NCI-H1048 (cell line): Measurements from ENCODE around the gene TCEANC2.
"Not testable (repeated sequence)": the region's sequence is repeated elsewhere in the genome, so short reads cannot be mapped to it uniquely, and the experiment has no call there.

ENCODE experiments used
- DNase-seq: peaks from one replicate; lab custom pipeline; 2025; lab: John Stamatoyannopoulos, UW

TCEANC2 gene

DNA sequence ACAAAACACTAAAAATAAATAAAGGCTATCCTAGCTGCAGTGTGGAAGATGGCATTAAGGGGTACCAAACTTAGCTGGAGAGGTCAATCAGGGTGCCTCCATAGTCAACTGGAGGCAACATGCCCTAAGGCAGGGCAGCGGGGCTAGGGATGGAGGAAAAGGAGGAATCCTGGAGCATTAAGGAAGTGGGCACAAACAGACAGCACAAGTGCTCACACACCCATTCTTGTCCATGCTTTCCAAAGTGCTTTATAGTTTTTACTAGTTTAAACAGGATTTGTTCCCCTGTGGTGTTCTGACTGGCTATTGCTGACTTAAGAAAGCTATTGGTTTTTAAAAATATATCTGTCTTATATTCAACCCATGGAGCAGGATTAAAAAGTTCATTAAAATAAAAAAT lies 33.3 kb downstream of the TCEANC2 start:
- no peak for DNase-seq

DNA sequence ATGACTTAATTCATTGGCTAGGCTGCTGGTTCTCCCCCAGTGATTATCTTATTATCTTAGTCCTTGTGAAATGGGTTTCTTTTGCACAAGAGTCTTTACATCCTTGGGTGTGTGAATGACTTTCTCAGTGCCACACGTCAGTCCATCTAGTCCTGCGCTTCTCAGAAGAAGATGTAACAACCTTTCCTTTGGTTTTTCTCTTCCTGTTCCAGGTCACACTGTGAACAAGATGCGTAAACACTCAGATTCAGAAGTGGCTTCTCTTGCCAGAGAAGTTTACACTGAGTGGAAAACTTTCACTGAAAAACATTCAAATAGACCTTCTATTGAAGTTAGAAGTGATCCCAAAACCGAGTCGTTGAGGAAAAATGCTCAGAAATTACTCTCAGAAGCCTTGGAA lies 35.0 kb downstream of the TCEANC2 start:
- no peak for DNase-seq

DNA sequence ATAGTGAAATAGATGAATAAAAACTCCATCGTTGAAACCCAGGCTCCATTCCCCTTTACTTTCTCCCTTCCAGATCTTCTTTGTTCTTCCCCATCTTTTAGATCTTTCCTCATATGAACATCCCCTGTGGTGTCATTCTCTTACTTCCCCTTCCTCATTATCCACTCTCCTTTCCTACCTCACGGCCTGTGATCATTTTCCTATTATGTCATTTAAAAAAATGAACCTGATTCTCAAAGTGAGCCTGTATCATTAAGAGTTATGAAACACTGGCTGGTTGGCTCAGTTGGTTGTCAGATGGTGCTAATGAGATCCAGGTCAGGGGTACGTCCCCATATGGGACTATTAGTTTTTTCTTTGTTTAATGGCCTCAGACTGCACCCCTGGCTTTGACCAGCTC lies 38.3 kb downstream of the TCEANC2 start:
- no peak for DNase-seq

DNA sequence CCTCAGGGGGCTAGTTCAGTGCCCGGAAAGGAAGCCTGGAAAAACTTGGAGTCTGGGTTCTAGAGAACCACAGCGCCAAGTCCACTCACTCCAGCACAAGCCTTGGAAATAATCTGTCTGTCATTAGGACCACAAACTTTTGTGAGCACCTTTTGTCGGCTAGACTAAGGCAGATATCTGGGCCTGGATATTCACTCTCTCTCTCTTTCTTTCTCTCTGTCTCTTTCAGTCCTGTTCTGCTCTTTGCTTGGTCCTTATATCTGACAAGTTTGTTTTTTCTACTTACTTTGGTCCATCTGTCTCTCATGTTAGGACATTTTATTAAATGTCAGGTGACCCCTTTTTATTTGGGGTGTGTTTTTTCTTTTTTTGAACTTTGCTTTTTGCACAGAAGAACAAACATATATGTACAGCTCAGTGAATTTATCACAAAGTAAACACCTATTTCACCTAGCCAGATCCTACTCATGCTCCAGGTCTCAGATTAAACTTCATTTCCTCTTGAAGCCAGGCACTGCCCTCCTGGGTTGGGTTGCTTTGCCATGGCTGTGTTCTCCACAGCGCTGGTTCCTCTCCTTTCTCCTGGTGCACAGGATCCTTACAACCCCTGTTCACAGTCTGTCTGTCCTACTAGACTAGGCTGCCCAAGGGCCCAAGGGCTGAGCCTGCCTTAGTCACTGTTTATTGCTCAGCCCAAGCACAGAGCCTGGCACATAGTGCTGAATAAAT lies 40.8 kb downstream of the TCEANC2 start:
- DNase-seq, result no peak

DNA sequence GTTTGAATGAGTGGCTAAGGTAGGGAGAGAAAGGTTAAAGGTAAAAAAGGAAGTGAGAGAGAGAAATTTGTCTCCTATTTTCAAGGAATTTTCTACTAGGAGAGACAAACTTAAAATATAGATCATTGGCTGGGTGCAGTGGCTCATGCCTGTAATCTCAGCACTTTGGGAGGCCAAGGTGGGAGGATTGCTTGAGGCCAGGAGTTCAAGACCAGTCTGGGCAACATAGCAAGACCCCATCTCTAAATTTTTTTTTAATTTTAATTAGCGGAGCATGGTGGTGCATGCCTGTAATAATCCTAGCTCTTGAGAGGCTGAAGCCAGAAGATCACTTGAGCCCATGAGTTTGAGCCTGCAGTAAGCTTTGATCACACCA lies 41.3 kb downstream of the TCEANC2 start:
- DNase-seq, result not testable (repeated sequence)

DNA sequence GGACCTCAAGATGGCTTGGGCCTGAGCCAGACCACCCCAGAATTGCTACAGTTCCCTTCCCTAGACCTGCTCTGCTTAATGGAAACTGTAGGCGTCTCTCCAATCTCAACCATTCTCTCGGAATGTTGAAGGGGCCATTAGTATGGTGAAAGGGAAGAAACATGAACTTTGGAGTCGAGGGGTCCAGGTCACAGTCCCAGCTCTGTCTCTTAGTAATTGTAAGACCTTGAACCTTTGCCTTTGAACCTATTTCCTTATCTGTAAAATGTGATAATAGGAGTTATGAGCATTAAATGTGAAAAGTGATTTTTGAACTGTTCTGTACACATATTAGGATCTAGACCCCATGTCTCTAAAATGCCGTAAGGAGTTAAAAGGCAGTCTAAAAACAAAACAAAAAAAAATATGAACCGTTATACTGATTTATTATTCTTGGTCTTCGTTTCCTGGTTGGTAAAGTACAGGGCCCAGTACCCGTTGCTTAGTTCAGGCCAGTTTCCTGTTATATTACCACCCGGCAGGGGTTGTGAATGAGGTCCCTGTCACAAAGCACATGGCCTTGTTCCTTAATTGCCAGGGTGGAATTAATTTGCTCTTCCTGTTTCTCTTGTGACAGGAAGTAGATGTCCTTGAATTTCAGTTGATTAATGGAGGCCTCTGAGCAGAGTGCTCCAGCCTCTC lies 42.3 kb downstream of the TCEANC2 start:
- no peak for DNase-seq

DNA sequence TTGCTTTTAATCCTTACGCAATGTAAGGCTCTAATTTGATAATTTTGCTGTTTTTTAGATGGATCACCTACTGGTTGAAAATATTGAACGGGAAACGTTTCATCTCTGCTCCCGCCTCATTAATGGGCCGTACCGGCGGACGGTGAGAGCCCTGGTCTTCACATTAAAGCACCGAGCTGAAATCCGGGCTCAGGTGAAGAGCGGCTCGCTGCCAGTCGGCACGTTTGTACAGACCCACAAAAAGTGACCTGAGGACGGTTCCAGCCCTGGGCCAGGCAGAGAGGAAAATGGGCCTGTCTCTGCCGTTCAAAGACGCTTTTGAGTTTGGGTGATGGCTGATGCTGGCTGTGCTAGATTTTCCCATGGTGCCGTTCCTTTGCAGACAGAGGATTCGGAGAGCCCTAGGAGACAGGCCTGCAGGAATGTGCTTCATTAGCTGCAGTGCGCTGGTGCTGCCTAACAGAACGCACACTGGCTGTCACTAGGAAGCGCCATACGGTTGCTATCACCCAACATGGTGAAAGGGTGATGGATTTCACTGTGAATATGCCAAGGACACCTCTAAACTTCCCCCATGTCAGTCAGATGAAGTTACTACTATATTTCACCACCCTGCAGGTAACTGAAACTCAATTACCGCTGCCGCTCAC lies 42.9 kb downstream of the TCEANC2 start:
- no peak for DNase-seq

DNA sequence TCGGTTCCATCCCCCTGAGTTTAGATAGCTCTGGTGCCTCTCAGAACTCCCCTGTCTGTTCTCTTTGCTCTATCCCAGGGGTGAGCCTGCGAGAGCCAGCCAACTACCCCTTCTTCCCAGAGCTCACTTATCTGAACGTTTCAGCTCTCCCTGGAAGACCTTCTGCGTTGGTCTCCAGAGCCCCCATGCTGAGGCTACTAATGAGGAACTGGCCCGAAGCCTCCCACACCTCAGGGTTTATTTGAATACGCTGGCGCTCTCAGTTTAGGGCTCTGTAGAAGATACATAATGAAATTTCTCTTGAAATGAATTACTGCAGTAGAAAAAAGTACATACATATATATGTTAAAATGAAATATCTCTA lies 43.5 kb downstream of the TCEANC2 start:
- no peak for DNase-seq

DNA sequence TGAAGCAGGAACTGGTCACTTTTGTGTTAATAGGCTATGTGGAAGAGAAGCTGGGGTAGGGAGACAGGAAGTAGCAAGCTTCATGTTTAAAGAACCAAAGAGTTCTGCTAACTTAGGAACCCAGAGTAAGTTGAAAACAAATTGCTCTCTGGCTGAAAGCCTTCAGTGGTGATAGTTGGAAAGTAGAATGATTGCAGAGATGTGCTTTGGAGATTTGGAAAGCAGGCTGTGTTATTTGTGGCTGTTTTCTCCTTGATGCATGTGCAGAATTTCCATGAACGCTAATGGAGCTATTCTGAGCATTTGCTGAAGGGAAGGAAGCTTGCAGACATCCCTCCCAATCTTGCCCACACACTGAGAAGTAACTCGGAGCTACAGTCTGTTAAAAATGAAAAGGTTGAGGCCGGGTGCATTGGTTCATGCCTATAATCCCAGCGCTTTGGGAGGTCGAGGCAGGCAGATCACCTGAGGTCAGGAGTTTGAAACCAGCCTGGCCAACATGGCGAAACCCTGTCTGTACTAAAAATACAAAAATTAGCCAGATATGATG lies 45.7 kb downstream of the TCEANC2 start:
- DNase-seq, result no peak

DNA sequence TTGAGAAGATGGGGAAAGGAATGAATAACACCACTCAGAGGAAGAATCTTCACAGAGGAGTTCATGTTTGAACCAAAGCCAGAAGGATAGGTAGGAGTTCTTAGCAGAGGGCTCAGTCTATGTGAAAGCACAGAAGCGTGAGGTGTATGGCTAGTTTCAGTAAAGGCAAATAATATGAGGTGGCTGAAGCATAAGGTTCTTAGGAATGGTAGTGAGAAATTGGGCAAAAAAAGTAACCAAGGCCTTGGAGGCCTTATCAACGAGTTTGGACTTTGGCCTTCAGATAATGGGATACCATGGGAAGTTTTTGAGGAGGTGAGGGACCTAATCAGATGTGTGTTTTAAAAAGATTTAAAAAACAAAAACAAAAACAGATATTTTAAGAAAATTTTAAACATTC lies 47.1 kb downstream of the TCEANC2 start:
- DNase-seq, result no peak

DNA sequence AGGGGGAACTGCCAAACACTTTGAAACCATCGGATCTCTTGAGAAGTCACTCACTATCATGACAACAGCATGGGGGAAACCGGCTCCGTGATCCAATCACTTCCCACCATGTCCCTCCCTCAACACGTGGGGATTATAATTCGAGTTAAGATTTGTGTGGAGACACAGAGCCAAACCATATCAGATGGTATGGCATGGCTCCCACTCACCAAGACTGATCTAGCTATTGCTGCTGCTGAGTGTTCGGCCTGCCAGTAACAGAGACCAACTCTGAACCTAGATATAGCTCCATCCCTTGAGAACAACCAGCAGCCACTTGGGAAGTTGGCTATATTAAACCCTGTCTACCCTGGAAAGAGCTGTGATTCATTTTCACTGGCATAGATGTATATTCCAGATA lies 50.0 kb downstream of the TCEANC2 start:
- DNase-seq, result no peak

DNA sequence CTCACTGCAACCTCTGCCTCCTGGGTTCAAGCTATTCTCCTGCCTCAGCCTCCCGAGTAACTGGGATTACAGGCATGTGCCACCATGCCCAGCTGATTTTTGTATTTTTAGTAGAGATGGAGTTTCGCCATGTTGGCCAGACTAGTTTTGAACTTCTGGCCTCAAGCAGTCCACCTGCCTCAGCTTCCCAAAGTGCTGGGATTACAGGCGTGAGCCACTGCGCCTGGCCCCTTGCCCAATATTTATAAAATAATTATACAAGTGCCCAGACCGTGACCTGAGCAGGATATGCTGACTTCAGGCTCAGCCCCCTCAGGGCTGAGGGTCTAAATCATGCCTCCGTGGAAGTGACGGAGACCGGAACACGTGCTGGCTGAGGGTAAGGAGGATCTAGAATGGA lies 51.2 kb downstream of the TCEANC2 start:
- not testable (repeated sequence) for DNase-seq

DNA sequence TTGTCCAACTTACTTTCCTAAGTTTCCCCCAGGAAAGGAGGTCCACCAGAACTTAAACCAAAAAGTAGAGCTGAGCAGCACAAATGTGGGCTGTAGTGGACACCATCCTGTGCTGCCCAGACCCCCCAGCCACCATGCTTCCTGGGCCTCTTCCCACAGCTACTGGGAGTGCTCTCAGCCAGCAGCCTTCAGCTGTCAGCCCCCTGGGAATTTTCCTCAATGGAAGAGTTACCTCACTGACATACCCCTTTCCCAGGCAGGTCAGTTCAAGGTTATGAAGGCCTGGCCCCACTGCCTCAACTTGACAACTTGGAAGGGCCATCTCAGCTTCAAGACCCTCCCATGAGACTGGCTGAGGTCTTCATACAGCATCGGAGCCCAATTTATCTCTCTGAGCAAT lies 51.7 kb downstream of the TCEANC2 start:
- DNase-seq, result no peak

DNA sequence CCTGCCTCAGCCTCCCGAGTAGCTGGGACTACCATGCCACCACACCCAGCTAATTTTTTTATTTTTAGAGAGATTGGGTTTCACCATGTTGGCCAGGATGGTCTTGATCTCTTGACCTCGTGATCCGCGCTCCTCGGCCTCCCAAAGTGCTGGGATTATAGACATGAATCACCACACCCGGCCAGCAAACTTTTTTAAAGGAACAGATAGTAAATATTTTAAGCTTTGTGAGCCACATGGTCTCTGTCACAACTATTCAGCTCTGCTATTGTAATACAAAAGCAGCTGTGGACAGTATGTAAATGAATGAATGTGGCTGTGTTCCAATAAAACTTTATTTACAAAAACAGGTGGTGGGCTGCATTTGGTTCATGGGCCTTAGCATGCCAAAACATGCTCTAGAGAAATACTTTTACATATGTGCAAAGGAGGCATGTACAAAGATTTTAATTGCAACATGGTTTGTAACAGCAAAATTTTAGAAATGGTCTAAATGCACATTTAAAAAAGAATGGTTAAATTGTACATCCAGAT lies 52.4 kb downstream of the TCEANC2 start:
- DNase-seq, result no peak

DNA sequence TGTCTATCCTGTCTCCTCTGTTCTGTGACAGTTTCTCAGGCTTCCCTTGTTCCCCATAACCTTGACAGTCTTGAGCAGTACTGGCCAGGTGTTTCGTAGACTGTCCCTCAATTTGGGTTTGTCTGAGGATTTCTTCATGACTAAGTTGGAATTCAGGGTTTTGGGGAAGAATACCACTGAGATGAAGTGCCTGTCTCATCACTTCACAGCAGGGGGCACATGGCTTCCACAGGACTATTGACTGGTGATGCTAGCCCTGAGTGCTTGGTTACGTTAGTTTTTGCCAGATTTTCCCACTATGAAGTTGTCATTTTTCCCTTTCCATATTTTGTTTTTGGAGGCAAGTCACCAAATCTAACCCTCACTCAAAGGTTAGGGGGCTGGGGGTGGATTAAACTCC lies 53.7 kb downstream of the TCEANC2 start:
- no peak for DNase-seq

DNA sequence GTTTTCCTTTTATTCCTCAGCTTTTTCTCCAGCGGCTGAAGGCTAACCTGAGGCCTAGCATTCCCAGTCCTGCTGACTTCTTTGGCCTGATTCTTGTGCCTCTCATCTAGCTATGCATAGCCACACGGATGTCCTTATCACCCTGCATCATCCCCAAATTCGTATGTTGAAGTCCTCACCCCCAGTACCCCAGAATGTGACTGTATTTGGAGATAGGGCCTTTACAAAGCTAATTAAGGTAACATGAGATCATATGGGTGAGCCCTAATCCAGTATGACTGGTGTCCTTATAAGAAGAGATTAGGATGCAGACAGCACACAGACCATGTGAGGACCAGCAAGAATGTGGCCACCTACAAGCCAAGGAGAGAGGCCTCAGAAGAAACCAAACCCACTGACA lies 54.7 kb downstream of the TCEANC2 start:
- no peak for DNase-seq

DNA sequence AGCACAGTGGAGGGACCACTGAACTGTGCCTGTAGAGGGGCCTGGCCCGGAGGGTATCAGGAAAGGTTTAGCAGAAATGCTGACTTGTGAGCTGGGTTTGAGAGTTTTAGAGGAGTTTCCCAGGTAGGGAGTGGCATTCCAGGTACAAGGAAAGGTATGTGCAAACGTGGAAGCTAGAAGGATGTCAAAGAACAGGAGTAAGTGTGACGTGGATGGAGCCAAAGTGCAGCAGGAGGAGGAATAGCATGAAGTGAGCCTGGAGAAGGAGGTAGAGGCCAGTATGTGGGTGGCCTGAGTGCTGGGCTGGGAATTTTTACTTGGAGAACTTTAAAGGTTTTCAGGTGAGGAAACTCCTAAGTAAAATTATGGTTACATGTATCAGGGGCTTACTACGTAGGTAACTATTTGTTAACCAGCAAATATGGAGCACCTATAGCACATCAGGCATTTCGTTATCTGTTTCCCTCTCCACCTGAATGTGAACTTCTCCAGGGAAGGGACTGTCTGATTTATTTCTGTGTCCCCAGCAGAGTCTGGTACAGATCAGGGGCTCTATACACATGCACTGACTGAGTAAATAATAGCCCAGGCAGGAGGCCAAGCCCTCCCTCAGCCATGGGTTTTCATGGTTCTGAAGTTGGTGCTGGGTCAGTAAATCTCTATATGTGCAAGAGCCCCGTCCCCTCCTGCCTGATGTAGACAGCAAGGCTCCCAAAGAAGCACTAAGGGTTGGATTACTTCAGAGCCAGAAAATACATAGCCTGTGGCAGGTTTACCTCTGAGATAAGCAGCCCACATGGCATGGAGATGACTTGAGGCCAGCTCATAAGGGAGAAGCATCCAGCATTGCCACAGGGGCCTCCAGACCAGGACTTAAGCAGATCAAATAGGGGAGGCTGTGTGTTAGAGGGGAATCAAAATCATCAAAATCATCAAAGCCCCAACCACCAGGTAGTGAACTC lies 56.0 kb downstream of the TCEANC2 start:
- DNase-seq, result no peak

DNA sequence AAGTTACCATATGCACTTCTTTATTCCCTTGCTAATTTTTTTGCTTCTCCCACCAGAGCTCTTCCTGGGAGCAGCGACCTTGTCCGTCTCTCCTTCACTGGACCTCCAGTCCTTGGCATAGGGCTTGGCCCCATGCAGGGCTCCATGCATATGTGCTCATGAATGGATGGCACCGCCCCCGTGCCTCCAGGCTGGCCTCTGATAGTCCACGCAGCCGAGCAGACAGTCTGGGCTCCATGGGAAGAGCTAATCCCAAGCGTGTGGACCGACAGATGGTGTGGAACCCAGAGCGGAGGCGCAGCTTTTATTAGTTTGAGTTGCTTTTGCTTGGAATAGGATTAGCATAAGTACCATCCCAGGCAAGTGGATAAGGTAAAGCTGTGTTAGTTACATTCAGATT lies 57.6 kb downstream of the TCEANC2 start:
- DNase-seq, result no peak

DNA sequence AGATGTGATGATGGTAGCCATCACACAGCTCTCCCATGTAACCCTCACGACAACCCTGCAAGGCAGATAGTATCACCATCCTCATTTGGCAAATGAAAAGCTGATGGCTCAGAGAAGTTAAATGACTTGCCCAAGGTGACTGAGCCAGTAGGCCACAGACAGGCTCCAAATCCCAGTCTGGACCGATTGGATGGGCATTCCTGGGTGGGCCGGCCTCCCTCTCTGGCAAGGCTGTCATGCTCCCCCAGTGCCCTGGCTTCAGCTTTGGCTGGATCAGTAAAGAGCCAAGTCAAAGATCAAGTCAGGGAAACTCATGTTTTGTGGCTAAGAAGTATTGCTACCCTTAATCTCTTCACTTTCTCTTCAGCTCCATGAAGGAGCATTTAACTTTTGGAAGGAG lies 58.2 kb downstream of the TCEANC2 start:
- no peak for DNase-seq

DNA sequence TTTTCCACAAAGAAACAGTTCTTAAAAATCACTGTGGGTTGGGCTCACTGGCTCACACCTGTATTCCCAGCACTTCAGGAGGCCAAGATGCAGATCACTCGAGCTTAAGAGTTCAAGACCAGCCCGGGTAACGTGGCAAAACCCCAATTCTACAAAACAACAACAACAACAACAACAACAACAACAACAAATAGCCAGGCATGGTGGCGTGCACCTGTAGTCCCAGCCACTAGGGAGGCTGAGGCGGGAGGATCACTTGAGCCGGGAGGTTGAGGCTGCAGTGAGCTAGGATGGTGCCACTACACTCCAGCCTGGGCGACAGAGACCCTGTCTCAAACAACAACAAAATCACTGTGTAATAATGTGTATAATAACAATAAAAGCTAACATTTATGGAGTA lies 58.6 kb downstream of the TCEANC2 start:
- no peak for DNase-seq

DNA sequence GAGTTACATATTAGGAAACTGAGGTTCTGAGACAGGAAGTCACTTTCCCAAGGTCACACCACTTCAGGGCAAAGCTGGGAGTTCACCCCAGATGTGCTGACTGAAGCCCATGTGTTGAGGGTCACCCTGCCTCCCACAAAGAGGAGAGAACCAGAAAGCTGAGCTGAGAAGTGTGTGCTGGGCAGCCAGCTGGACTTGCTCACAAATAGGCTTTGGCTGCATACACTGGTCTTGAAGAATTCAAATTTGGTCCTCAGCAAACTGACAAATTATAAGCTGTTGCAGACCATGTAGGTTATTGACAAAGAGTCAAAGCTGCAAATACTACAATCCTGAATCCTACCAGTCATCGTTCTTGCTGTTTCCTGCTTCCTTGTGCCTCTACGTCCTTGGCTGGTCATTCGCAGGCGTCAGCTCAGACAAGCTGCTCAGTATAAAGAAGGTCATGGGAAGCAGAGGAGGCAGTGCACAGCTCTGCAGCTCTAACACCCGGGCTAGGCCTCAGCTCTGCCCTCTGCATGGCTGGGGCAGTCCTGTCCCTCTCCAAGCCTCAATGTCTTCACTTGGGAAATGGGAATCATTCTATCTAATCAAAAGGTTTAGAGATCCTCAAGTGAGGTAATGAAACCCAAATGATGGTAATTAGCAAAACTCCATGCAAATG lies 59.4 kb downstream of the TCEANC2 start:
- no peak for DNase-seq
